ENCODE results near the gene CAPN13.

GRCh38 chr2:30799366-30799765 is 7.9 kb downstream of the CAPN13 start:
- TF ChIP-seq POLR2A (IDR thresholded peaks at IDR 0.05) (no peak), CTCF (IDR thresholded peaks at IDR 0.05) (no peak)

All from stomach (tissue), 4 donors.